Activated T-cell treated with anti-CD3 and anti-CD28 coated beads for 48 hours (primary cell): ENCODE measurements around the gene BCL11B.
A peak's percentile ranks its signal among the peaks of the same experiment; 100 is the strongest.
"Not testable (repeated sequence)": the region's sequence is repeated elsewhere in the genome, so short reads cannot be mapped to it uniquely, and the experiment has no call there.

ENCODE experiments used
- DNase-seq: peaks from one replicate; pipeline ENCODE4 v3.0.0-alpha.2; 2020; ENCODE audit warnings: low read depth

The BCL11B gene

GRCh38 chr14:99199846-99200653, 71.9 kb downstream of the BCL11B start:
- no peak for DNase-seq

- DNase-seq = no peak
Measured at GRCh38 chr14:99198746-99199502, 73.1 kb downstream of the BCL11B start.

- DNase-seq = no peak
Measured at GRCh38 chr14:99196310-99196650, 75.7 kb downstream of the BCL11B start.

- DNase-seq = no peak
Measured at GRCh38 chr14:99195602-99196309, 76.2 kb downstream of the BCL11B start.

- DNase-seq = no peak
Measured at GRCh38 chr14:99194736-99195135, 77.3 kb downstream of the BCL11B start.

- no peak for DNase-seq
Measured at GRCh38 chr14:99194136-99194535, 77.9 kb downstream of the BCL11B start.

- DNase-seq = no peak
Measured at GRCh38 chr14:99192830-99193229, 79.2 kb downstream of the BCL11B start.

GRCh38 chr14:99192028-99192621, 79.9 kb downstream of the BCL11B start:
- DNase-seq = no peak

- no peak for DNase-seq
Measured at GRCh38 chr14:99191395-99192027, 80.5 kb downstream of the BCL11B start.

GRCh38 chr14:99190696-99191394, 81.2 kb downstream of the BCL11B start:
- DNase-seq = no peak

GRCh38 chr14:99189201-99189801, 82.7 kb downstream of the BCL11B start:
- peak; percentile 42 for DNase-seq

GRCh38 chr14:99188731-99189191, 83.2 kb downstream of the BCL11B start:
- peak; percentile 53 for DNase-seq

GRCh38 chr14:99187858-99188257, 84.1 kb downstream of the BCL11B start:
- DNase-seq = no peak

GRCh38 chr14:99186956-99187690, 84.9 kb downstream of the BCL11B start:
- no peak for DNase-seq

- not testable (repeated sequence) for DNase-seq
Measured at GRCh38 chr14:99186336-99186735, 85.7 kb downstream of the BCL11B start.

GRCh38 chr14:99185436-99186068, 86.4 kb downstream of the BCL11B start:
- DNase-seq = no peak

GRCh38 chr14:99183716-99184115, 88.3 kb downstream of the BCL11B start:
- DNase-seq = no peak

GRCh38 chr14:99183311-99183710, 88.7 kb downstream of the BCL11B start:
- DNase-seq = no peak

- no peak for DNase-seq
Measured at GRCh38 chr14:99182548-99183250, 89.3 kb downstream of the BCL11B start.
